HG02938 (cell line): ENCODE results near the gene CDK5RAP1.

Source experiments
- ATAC-seq: cut with Tn5 transposase; IDR thresholded peaks from one replicate; pipeline ENCODE4 v1.9.1; 2021; ENCODE audit warnings: mild to moderate bottlenecking, moderate library complexity; ENCODE audit not compliant: unreplicated experiment

Gene CDK5RAP1

GRCh38 chr20:33387177-33387576 lies 14.1 kb downstream of the CDK5RAP1 start:
- no peak for ATAC-seq

GRCh38 chr20:33386673-33387072 lies 14.6 kb downstream of the CDK5RAP1 start:
- ATAC-seq = no peak

- no peak for ATAC-seq
Measured at GRCh38 chr20:33377366-33377765, 24.0 kb downstream of the CDK5RAP1 start.

GRCh38 chr20:33373735-33374605 lies 27.3 kb downstream of the CDK5RAP1 start:
- no peak for ATAC-seq

GRCh38 chr20:33372993-33373441 lies 28.3 kb downstream of the CDK5RAP1 start:
- no peak for ATAC-seq

- ATAC-seq = no peak
Measured at GRCh38 chr20:33370291-33370690, 31.0 kb downstream of the CDK5RAP1 start.

GRCh38 chr20:33362898-33363297 lies 38.4 kb downstream of the CDK5RAP1 start:
- ATAC-seq = no peak

- ATAC-seq = no peak
Measured at GRCh38 chr20:33359399-33360261, 41.7 kb downstream of the CDK5RAP1 start.

- ATAC-seq = no peak
Measured at GRCh38 chr20:33353013-33353402, 48.3 kb downstream of the CDK5RAP1 start.

- no peak for ATAC-seq
Measured at GRCh38 chr20:33352258-33353012, 48.9 kb downstream of the CDK5RAP1 start.

- ATAC-seq = no peak
Measured at GRCh38 chr20:33351696-33352095, 49.6 kb downstream of the CDK5RAP1 start.

GRCh38 chr20:33349493-33349892 lies 51.8 kb downstream of the CDK5RAP1 start:
- ATAC-seq = no peak

- ATAC-seq = no peak
Measured at GRCh38 chr20:33348136-33348937, 53.0 kb downstream of the CDK5RAP1 start.

- ATAC-seq = no peak
Measured at GRCh38 chr20:33345342-33345741, 56.0 kb downstream of the CDK5RAP1 start.

- ATAC-seq = no peak
Measured at GRCh38 chr20:33343521-33343920, 57.8 kb downstream of the CDK5RAP1 start.

GRCh38 chr20:33339515-33340058 lies 61.7 kb downstream of the CDK5RAP1 start:
- no peak for ATAC-seq

GRCh38 chr20:33338467-33339258 lies 62.7 kb downstream of the CDK5RAP1 start:
- ATAC-seq = no peak

- no peak for ATAC-seq
Measured at GRCh38 chr20:33337531-33338165, 63.7 kb downstream of the CDK5RAP1 start.

GRCh38 chr20:33337119-33337518 lies 64.2 kb downstream of the CDK5RAP1 start:
- ATAC-seq = no peak
